Measurements from ENCODE around the gene FILIP1L.

The FILIP1L gene

DNA sequence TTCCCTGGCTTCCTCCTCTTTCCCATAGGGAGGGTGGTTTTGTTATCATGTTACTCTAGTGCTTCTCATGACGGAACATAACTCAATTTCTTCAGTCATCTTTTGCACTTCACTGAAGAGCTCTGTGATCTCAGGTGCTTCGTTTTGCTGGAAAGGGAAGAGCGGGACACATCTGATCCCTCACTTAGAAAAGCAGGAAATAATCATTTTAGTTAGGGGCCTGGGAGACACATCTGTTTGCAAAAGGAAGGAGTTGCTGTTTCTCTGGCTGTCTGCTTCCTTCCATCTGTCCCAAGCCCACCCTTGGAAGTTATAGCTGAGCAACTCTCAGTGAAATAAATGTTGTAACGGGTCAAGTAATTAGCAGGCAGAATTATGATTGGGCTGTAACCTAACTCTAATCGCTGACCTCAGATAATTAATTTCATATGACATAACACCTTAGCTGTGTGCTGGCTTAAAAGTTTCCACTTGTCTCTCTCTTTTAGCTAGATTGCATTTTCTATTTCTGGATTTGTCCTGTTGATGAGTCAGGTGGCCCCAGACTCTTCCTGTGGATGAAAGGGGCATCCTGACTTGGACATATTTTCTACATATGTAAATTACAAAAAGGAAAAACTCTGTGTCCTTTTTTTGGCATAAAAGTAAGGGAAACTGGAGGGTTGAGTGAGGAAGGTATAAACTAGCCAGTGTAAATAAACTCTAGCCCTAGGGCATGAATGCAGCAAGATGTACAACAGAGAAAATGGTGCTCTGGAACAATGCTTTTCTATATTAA is 11.0 kb upstream of the FILIP1L start:
- no peak for DNase-seq (ENCODE audit: low spot score)

DNA sequence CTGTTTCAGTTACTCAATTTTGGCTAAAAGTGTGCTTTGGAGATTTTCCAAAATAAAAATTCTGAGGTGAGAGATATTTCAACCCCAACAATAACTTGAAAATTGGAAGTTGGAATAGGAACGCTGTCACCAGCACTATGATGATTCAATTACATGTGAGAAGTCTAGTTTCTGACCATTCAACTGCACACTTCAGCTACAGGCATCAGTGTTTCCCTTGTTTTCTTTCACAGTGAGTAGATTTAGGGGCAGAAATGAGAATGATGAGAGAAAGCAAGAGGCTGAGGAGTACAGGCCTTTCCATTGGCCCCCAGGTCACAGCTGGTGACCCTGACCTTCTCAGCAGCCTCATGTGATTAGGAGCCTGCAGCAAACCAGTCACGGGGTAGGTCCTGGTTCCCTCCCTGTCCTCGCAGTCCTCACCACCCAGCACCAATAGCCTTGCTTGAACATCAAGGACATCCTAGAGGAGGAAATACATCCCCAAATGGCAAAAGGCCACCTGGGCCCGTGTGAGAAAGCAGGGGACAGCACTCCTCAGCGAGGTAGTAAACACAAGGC is 10.0 kb upstream of the FILIP1L start:
- DNase-seq (ENCODE audit: low spot score), result no peak

DNA sequence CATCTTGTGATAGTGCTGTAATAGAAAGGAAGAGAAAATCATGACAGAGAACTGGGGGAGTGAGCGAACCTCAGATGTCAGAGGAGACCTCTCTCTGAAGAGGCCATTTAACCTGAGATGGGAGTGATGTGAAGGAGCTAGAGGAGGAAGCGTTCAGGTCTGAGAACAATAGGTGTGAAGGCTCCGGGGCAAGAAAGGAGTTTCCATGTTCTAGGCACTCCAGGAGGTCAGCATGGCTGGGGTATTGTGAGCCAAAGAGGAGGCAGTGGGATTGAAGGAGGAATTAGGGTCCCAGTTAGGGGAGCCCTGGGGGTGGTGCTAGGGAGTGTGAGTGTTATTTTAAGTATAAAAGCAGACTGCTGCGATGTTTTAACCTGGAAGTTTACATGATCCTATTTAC is 8.8 kb upstream of the FILIP1L start:
- no peak for DNase-seq (ENCODE audit: low spot score)

DNA sequence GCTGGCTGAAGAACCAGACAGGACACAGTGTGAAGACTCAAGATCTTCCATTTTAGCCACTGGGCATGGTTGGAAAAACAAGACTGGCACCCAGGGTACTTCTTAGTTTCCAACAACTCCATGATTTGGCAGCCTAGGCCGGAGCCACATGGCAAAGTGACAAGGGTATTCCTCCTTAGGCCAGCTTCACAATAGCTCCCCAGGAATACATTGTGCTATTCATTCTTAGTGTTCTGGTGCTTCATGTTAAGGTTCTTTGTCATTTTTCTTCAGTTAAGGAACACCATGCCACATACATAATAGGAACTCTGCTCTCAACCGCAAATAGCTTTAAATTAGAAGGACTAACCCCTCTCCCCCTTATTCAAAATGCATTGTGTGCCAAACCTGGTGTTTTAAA is 8.0 kb upstream of the FILIP1L start:
- DNase-seq (ENCODE audit: low spot score), result no peak

DNA sequence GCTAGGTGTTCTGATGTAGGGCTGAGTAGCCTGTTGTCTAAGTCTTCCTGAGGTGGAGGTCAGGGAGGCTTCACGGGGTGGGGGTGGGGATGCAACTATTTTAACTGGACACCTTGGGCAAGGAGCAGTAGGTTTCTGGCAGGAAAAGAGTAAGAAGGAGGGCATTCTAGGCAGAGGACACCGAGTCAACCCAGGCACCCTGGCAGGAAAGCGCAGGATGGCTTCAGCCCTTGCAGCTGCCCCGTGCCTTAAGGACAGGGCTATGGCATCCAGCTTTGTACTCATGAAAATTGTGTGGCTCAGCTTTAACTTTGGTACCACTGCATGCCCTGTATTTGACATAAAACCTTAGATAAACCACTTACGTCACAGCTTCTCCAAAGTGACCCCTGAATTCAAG is 6.4 kb upstream of the FILIP1L start:
- no peak for DNase-seq (ENCODE audit: low spot score)

DNA sequence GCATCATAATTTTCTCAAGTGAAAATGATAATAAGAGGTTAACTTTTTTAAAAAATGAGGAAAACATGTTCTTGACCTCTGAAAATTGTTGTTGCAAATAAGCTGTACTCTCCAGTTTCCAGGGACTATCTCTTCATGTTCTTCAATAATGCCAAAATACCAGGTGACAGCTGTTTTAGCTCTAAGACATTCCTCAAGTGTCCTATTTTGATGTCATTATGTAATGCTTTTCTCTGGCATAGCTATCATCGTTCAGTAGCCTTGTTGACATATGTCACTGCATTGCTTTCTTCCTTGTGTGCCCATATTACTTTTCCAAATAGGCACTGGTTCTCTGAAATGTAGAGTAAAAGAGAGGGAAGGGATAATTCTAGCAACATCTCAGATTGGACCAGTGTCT is 5.7 kb upstream of the FILIP1L start:
- DNase-seq (ENCODE audit: low spot score), result no peak

DNA sequence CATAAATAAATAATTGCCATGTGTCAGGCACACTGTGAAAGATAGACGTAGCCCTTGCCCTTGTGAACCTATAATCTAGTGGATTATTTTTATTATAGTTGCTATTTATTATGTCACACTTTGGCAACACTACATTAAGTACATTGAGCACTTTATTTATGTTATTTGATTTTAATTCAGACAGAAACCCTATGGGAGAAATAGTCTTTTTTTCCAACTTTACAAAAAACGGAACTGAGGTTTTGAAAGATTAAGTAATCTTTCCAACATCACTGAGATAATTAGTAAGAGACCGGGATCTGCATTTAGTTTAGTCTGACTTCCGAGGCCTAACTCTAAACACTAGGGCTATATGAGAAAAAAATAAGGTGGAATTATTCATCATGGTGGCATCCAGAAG is 2.8 kb upstream of the FILIP1L start:
- no peak for DNase-seq (ENCODE audit: low spot score)

DNA sequence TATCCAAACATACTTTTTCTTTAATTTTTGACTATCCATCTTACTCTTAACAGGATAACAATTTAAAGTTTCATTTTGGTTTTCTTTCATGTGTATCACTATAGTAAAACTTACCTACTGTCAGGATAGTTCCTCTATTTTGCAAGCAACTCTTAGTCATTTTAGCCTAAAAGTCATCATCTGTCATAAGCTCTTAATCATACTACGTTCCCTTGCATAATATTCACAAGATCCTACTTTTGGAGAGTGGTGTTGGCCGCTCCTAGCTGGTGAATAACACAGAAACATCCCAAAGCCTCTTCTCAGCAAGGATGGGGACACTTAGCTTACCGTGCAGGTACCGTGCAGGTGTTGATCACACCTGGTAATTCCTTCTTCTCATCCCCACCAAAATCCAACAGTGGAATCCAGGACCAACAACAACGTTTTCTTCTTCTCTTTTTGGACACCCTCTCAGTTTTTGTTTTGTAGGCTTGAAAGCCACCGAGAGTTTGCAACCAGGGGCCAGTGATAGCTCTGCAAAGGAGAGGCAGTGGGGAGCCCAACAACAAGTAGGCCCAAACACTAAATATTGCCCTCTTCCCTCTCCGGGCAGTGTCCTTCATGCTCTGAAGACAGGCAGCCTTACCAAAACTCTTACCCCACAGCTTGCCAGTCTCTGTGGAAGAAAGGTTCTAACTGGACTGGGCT is 433 bp downstream of the FILIP1L start:
- DNase-seq (ENCODE audit: low spot score), result no peak

DNA sequence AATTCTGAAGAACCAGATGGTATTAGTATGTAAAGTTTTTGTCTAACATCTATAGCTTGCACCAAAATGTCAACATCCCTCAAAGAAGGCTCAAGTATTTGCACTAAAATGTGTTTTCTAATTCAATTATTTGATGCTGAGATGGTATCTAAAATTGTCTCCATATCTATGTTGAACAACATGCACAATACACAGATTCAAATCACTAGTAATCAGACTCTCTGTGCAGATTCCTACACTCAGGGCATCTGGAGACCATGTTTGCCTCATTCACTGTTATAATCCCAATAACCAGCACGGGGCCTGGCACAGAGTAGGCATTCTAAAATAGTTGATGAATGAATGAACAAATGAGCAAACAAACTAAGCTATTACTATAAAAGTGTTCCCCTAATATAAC is 2.6 kb downstream of the FILIP1L start:
- DNase-seq (ENCODE audit: low spot score), result no peak

DNA sequence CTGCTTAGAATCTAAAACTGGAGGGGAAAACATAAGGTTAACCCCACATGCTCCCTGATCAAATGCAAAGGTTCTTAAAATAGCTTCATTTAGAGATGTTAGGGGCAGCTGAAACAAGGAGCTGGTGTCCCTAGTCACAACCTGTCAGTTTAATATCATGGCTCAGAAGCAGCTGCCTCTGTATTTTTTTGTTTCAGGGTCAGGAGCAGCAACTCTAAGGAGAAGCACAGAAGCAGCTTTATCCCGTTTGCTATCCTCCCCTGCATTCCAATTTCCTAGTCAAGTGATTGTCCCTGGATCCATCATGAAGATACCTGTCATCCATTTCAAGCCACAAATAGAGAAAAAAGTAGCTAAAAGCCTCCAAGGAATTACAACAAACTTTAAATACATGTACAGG is 4.1 kb downstream of the FILIP1L start:
- no peak for DNase-seq (ENCODE audit: low spot score)

DNA sequence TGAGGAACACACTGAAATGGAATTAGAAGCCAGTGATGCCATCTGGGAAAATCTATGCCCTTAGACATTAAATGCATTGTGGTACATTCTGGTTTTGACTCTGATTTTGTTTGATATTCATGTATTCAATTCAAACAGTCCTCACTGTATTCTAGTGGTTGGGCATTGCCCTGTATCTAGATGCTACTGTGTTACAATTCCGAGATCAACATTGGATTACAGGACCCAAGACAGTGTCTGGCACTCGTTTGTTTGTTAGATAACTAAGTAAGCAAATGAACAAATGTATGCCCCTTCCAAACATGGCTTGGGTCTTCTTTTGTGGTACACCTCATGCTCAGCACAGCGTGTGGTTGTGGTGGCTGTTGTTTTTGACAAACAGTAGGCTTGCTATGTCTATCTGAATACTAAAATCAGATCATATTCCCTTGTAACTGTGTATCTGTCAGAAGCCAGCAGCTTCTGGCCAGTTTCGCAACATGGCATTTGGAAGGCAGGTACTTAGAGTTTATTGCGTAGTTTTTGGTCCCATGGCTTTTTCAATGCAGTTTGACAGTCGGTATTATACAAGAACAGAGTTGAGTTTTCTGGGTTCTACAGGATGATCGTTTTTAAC is 5.7 kb downstream of the FILIP1L start:
- no peak for DNase-seq (ENCODE audit: low spot score)

DNA sequence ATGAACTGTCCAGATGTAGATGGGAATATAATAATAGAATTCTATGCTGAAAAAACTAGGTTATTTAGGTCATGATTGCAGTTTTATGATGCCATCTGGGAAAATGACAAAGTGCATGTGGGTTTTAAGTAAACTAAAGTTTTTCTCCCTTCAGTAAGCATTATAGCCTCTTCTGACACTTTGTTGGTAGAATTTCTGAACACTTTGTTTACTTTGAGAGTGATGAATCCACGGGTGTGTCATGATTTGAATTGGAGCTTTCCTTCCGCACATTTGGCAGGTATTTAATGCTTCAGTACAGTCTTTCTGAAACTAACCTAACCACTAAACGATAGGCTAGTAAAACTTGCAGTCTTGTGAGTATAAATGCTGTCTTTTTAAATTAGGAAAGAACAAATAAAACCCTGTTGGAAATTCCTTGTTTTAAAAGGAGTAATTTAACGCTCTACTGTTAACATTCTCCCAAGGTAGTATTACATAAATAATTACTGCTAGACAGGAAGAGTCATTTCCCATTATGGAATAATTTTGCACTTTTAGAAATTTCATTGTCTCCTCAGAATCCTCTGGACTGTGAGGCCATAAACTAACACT is 7.0 kb downstream of the FILIP1L start:
- no peak for DNase-seq (ENCODE audit: low spot score)

DNA sequence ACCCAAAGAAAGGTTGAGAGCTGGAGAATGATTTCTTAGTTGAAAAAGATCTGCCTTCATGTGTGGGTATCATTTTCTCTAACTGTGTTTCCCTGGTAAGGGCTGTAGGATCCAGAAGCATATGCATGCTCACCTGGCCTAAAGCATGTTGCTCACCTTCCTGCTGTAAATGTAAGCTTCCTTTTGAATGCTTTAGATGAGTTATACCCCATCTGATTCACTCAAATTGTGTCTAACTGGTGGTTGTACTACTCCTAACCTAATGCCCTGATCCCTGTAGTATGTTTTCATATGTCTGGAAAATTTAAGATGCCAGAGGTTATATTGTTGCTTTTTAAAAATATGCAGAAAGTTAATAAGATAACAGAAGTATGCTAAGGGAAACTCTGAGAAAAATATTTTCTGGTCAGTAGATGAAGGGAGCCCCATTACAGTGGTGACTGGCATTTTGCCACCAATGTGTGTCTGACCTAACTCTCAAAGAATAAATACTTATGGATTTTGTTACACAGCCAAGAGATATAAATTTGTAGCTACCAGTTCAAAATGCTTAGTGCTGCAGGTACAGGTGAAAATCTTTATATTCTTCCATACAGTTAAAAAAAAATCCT is 7.7 kb downstream of the FILIP1L start:
- DNase-seq (ENCODE audit: low spot score), result no peak

DNA sequence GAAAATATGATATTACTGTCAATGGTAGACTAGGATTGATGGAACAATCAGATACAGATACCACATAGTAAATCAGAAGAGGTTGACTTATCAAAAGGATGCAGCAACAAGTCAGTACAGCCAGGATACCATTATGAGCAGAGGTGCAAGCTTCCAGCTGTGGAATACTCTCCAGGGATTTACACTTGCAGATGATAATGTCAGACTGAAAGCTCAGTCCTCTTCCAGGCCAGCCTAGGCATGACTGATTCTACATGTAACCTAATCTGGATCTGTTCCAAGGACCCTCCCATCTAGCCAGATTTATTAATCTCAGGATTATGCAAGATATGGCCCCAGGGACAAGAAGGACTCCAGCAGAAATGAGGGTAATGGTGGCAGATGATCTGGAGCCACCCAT is 8.2 kb downstream of the FILIP1L start:
- no peak for DNase-seq (ENCODE audit: low spot score)

DNA sequence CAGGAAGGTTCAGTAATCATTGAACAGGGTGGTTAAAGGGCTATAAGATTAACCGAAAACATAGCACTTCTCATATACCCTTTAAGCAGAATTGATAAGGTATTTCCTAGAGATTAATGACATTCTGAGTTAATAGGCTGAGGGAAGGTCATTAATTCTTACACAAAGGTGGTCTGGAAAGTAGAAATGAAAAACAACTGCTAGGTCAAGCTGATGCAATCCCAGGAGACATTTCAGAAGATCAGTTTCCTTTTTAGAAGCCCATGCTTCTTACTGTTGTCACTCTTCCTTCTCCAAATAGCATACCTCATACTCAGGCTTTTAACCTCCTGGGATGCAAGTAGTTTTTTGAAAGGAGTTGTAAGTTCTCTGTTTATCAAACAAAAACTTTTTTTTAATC is 8.8 kb downstream of the FILIP1L start:
- no peak for DNase-seq (ENCODE audit: low spot score)

DNA sequence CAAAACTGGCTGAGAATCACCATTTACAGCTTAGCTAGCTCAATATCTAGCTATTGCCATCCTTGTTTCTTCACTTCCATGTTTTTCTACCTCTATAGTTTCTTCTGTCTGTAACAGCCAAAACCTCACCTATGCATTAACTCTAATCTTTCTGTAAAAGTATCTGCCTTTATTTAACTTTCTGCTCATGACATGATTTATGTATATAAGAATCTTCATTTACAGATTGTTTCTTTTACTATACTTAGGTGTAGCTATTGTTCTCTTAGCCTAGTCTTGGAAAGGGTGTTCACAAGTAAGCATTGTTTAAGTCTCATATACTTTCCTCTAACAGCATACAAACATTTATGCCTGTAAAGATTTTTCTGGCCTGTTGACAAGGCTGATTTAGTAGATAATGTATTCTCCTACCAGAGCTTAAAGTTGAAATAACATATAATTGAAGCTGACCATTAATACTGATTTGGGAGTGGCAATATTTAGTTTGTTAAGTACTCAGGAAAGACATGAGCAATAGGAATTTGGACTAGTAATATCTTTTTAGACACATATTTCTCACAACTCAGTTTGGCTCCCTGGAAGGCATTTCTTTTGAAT is 9.4 kb downstream of the FILIP1L start:
- no peak for DNase-seq (ENCODE audit: low spot score)

DNA sequence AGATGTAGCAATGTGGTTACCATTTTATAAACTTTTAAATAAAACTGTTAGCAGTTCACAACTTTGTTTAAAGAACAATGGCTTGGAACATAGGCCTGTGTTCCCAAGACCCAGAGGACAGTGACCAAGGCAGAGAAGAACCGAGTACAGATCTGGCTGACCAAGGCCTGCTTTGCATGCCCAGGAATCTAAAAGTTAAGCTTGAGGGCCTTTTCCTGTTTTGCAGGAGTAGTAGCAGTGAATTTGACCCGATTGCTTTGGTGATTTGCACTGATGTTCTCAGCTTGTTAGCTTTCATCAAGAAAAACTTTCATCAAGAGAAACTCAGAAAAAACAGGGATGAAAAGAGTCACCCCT is 9.9 kb downstream of the FILIP1L start:
- DNase-seq (ENCODE audit: low spot score), result no peak

DNA sequence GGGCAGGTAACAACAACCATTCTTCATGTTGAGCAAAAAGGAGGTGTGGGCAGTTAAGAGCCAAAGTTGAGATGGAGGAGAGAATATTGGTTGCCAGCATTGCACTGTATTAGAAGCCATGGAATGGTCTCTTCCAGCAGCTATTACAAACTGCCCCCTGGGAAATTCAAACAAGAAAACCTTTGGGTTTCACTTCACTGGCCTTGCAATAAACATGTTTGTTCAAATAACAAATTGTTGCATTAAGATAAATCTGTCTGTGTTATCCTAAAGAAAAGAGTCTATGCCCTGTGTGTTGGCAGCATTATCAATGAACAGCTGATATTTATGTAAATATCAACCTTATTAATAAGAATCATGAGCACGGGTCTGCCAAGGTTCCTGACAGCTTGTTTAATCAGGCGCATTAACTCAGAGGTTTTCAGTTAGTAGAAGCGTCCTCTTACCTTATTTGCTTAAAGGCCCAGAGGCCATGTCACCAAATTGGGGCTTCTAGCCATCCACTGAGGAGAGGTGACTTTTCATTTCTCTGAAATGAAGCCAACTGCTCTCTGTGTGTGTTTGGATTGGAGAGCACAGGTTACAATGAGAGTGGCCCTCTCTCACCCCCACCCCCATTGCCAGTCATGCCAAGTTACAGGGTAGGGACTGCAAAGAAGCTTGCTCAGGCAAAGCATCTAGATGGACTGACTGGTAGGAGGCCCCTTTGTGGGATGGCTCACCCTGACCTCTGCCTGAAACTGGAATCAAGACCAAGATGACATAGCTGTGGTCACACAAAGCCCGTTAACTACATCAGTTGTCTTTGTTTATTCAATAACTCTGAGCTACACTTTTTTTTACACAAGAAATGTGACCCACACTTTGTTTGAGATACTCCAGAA is 10.5 kb downstream of the FILIP1L start:
- DNase-seq (ENCODE audit: low spot score), result no peak

DNA sequence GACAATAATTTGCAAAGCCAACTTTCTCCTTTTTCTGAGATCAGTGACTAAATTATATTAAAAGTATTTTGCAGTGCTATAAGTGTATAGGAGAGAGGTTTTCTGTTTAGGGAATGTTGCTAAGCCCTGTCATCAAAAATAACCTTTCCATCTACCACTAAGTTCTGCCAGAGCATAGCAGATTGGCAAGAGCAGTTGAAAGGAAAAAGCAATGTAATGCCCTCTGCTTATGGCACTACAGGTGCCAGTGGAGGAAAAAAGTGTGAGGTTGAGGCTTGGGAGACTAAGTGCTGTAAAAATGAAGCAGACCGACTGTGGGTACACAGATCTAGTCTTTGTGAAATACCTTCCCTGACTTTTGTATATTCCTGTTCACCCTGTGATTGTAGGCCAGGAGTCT is 11.5 kb downstream of the FILIP1L start:
- no peak for DNase-seq (ENCODE audit: low spot score)

DNA sequence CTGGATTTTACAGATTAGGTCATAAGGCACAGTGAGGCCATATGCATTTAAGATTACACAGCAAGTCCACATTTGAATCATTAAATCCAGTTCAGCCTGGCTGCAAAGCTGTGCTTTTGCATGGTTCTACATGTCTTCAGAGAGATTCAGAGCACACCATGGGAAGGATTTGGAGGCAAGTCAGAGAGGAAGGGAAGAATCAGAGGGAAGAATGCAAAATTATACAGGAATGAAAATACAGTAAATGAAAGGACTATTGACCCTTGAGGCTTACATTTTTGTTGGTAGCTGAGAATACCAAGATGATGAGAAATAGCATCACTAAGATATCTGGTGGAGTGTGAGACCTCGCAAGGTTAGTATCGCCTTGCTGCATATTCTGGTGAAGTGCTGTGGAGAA is 13.9 kb downstream of the FILIP1L start:
- no peak for DNase-seq (ENCODE audit: low spot score)

DNA sequence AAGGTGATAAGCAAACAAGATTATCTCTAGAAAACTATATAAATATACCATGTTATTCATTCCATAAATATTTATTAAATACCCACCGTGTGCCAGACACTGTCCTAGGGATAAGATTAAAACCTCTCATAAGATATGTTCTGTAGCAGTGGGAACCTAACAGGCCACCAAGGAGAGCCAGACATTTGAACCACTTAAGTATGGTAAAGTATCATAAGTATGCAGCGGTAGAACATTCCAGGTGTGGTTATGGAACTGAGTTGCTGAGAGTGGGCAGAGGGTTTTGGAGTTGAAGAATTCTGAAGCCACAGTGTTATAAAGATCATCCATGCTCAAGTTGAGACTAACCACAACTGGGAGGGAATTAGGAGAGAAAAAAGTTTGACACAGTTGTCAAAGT is 14.7 kb downstream of the FILIP1L start:
- DNase-seq (ENCODE audit: low spot score), result no peak

Data from hepatic stellate cell (primary cell).